Measurements from ENCODE around the gene MT4. TPM values are rescaled to one million over a fixed set of nuclear protein-coding genes. Genes with fewer than 3 reads are reported as not detected.

MT4 gene
- total and polyA plus RNA-seq, 8 donors = not detected

DNA sequence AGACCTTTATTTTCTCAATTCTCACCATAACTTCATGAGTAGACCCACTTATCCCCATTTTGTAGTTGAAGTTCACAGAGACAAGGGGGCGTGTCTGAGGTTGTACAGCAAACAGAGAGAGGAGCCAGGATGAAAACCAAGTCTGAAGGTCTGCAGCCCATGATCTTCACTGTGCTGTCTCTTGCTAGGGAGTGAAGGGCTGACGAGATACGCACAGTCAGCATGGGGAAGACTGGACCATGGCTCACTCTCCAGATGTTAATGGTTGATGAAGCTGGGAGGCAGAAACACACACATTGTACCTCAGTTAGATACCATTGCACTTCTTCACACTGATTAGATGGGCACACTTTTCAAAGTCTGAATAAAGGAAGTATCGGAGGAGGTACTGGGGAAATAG is 5.8 kb upstream of the MT4 start:
- no peak for DNase-seq
- H3K4me3 ChIP-seq = no peak overlapping the region
- WGBS, 5 donors = 80 to 92% (median 88%) methylated on average over 4 of the region's 4 CpGs
- peaks cover 0 to 29% (median 0%) of the 10 kb centered on the region in 3 donors for H3K27me3 ChIP-seq
- intact Hi-C loops (cut with DNase I; ENCODE audit: low total_unique reads) = no loop called here
- no peaks in the 10 kb centered on the region for H3K36me3 ChIP-seq
- no peaks in the 10 kb centered on the region for H3K9me3 ChIP-seq
- TF ChIP-seq, protein P1, sequence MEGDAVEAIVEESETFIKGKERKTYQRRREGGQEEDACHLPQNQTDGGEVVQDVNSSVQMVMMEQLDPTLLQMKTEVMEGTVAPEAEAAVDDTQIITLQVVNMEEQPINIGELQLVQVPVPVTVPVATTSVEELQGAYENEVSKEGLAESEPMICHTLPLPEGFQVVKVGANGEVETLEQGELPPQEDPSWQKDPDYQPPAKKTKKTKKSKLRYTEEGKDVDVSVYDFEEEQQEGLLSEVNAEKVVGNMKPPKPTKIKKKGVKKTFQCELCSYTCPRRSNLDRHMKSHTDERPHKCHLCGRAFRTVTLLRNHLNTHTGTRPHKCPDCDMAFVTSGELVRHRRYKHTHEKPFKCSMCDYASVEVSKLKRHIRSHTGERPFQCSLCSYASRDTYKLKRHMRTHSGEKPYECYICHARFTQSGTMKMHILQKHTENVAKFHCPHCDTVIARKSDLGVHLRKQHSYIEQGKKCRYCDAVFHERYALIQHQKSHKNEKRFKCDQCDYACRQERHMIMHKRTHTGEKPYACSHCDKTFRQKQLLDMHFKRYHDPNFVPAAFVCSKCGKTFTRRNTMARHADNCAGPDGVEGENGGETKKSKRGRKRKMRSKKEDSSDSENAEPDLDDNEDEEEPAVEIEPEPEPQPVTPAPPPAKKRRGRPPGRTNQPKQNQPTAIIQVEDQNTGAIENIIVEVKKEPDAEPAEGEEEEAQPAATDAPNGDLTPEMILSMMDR (IDR thresholded peaks at IDR 0.05) = no peak
- TF ChIP-seq POLR2AphosphoS5 (IDR thresholded peaks at IDR 0.05) = no peak
- TF ChIP-seq EP300 (IDR thresholded peaks at IDR 0.05) = no peak
- no peak for TF ChIP-seq POLR2A (IDR thresholded peaks at IDR 0.05)
- no peaks in the 10 kb centered on the region for H3K4me1 ChIP-seq
- no peak overlapping the region for H3K27ac ChIP-seq

DNA sequence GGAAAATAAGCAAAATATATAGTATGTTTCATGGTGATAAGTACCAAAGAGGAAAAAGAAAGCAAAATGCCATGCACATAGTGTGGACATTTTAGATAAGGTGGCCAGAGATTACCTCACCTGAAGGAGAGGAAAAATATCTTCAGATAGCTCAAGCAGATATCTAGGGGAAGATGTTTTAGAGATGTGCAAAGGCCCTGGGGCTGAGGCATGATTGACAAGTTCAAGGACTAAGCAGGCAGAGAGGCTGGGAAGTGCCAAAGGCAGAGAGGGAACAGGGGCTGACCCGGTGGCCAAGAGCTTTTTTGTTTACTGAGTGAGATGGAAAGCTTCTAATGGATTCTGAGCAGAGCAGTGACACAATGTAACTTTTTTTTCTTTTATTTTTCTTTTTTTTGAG is 4.4 kb upstream of the MT4 start:
- TF ChIP-seq EP300 (IDR thresholded peaks at IDR 0.05) (no peak), POLR2AphosphoS5 (IDR thresholded peaks at IDR 0.05) (no peak), POLR2A (IDR thresholded peaks at IDR 0.05) (no peak)
- TF ChIP-seq, protein P1 (IDR thresholded peaks at IDR 0.05) = no peak

DNA sequence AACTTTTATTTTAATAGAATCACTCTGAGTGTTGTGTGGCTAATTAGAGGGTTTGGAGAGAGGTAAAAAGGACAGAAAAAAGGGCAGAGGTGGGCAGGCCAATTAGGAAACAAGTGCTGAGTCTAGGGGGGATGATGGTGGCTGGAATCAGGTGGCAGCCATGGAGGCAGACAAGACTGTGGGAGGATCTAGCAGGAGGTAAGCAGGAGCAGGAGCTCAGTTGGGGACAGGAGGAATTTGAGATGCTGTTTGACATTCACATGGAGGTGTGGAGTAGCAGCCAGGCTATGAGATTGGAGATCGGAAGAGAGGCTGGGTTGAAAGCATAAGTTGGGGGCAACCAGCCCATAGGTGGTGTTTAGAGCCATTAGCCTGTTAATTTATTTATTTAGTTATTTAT is 3.7 kb upstream of the MT4 start:
- no peaks in the 10 kb centered on the region for H3K9me3 ChIP-seq
- 63 to 91% (median 68%) methylated on average over 1 of the region's 1 CpG for WGBS, 5 donors
- H3K4me3 ChIP-seq = no peak overlapping the region
- intact Hi-C loops (cut with DNase I; ENCODE audit: low total_unique reads) = no loop called here
- H3K27me3 ChIP-seq = peaks cover 0 to 28% (median 0%) of the 10 kb centered on the region in 3 donors
- H3K27ac ChIP-seq = no peak overlapping the region
- TF ChIP-seq, protein P1 (IDR thresholded peaks at IDR 0.05) = no peak
- TF ChIP-seq POLR2A (IDR thresholded peaks at IDR 0.05) = no peak
- no peak for TF ChIP-seq EP300 (IDR thresholded peaks at IDR 0.05)
- TF ChIP-seq POLR2AphosphoS5 (IDR thresholded peaks at IDR 0.05) = no peak
- no peaks in the 10 kb centered on the region for H3K36me3 ChIP-seq
- DNase-seq = no peak
- no peaks in the 10 kb centered on the region for H3K4me1 ChIP-seq

More for the DNA sequence above, 4.4 kb upstream of the MT4 start:
- intact Hi-C loops (cut with DNase I; ENCODE audit: low total_unique reads) = no loop called here
- H3K27me3 ChIP-seq = peaks cover 0 to 30% (median 0%) of the 10 kb centered on the region in 3 donors
- no peaks in the 10 kb centered on the region for H3K36me3 ChIP-seq
- no peaks in the 10 kb centered on the region for H3K4me1 ChIP-seq
- WGBS, 5 donors = 5 to 42% (median 15%) methylated on average over 1 of the region's 1 CpG
- no peak for DNase-seq
- H3K4me3 ChIP-seq = no peak overlapping the region
- H3K9me3 ChIP-seq = no peaks in the 10 kb centered on the region
- no peak overlapping the region for H3K27ac ChIP-seq

DNA sequence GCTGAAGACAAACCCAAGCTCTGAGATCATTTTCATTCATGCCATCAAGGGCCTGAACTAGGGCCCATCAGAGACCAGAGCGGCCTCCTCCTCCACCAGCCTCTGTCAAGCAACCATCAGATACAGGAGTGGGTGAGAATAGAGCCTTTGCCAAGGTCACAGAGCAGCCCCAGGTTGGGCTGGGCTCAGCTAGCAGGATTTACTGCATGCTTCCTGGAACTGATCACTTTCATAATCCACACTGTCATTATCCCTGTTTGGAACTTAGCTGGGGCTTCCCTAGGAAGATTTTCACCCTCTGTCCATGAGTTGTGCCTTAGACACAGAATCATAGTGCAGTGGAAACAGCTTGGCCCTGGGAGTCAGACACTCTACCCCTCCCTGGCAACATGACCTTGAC is 5.1 kb downstream of the MT4 start:
- intact Hi-C loops (cut with DNase I; ENCODE audit: low total_unique reads) = no loop called here
- TF ChIP-seq EP300 (IDR thresholded peaks at IDR 0.05) = no peak
- TF ChIP-seq POLR2AphosphoS5 (IDR thresholded peaks at IDR 0.05) = no peak

DNA sequence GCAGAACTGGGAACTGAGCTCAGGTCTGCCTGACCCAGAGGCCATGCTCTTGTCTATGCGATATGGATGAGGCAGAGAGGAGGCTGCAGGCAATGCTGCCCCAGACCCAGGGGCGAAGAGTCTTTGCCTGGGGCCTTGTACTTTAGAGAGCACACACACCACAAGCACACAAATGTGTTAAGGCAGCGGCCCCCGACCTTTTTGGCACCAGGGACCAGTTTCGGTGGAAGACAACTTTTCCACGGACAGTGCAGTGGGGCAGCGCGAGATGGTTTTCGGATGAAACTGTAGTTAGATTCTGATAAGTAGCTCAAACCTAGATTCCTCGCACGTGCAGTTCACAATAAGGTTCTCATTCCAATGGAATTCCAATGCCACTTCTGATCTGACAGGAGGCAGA is 6.7 kb downstream of the MT4 start:
- DNase-seq = no peak
- H3K4me1 ChIP-seq = no peaks in the 10 kb centered on the region
- H3K4me3 ChIP-seq = no peak overlapping the region
- WGBS, 5 donors = 82 to 90% (median 87%) methylated on average over 11 of the region's 11 CpGs
- no peaks in the 10 kb centered on the region for H3K27me3 ChIP-seq
- no peak overlapping the region for H3K27ac ChIP-seq
- H3K9me3 ChIP-seq = no peaks in the 10 kb centered on the region
- H3K36me3 ChIP-seq = no peaks in the 10 kb centered on the region
- intact Hi-C loops (cut with DNase I; ENCODE audit: low total_unique reads) = no loop called here
- TF ChIP-seq, protein P1 (IDR thresholded peaks at IDR 0.05) = no peak
- TF ChIP-seq POLR2AphosphoS5 (IDR thresholded peaks at IDR 0.05) (no peak), POLR2A (IDR thresholded peaks at IDR 0.05) (no peak), EP300 (IDR thresholded peaks at IDR 0.05) (no peak)

More for the DNA sequence above, 5.1 kb downstream of the MT4 start:
- no peak for DNase-seq
- 88 to 100% (median 95%) methylated on average over 1 of the region's 1 CpG for WGBS, 5 donors
- Histone ChIP-seq H3K27ac (no peak overlapping the region), H3K27me3 (peaks cover 0 to 6% (median 0%) of the 10 kb centered on the region in 3 donors), H3K4me1 (no peaks in the 10 kb centered on the region), H3K9me3 (no peaks in the 10 kb centered on the region), H3K4me3 (no peak overlapping the region), H3K36me3 (no peaks in the 10 kb centered on the region)

Data from stomach (tissue), 9 donors.